ENCODE data around the gene USP38.

GRCh38 chr4:143254491-143255226, 69.9 kb downstream of the USP38 start:
- TF ChIP-seq, protein P1, sequence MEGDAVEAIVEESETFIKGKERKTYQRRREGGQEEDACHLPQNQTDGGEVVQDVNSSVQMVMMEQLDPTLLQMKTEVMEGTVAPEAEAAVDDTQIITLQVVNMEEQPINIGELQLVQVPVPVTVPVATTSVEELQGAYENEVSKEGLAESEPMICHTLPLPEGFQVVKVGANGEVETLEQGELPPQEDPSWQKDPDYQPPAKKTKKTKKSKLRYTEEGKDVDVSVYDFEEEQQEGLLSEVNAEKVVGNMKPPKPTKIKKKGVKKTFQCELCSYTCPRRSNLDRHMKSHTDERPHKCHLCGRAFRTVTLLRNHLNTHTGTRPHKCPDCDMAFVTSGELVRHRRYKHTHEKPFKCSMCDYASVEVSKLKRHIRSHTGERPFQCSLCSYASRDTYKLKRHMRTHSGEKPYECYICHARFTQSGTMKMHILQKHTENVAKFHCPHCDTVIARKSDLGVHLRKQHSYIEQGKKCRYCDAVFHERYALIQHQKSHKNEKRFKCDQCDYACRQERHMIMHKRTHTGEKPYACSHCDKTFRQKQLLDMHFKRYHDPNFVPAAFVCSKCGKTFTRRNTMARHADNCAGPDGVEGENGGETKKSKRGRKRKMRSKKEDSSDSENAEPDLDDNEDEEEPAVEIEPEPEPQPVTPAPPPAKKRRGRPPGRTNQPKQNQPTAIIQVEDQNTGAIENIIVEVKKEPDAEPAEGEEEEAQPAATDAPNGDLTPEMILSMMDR (IDR thresholded peaks at IDR 0.05), result no peak
- TF ChIP-seq POLR2A (IDR thresholded peaks at IDR 0.05), result no peak
